Spleen (tissue), 11 donors: ENCODE data around the gene ZNF331. TPM values are rescaled to one million over a fixed set of nuclear protein-coding genes. Genes with fewer than 3 reads are reported as not detected.

ENCODE experiments used
- DNase-seq: peaks from one replicate; pipeline ENCODE4 v3.0.0-alpha.2; 2020
- H3K27ac ChIP-seq, 8 donors: fragments of 200-600 bp; sonication (generic) in 7 of 8; 1 replicate in 4 of 8; 2 replicates in 4 of 8; pipeline versions ENCODE4 v1.5.0 to v1.8.0; 2016 to 2021; ENCODE audit warnings: inconsistent platforms in 4 of 8, mild to moderate bottlenecking in 4 of 8, moderate library complexity in 1 of 8
- H3K27me3 ChIP-seq, 7 donors: fragments of 200-600 bp; sonication (generic) in 6 of 7; replicated peaks in 1 of 7; 1 replicate in 4 of 7; 2 replicates in 3 of 7; pipeline versions ENCODE4 v1.5.0 to v1.8.0; 2016 to 2021; ENCODE audit warnings: inconsistent platforms in 3 of 7, mild to moderate bottlenecking in 1 of 7
- H3K36me3 ChIP-seq, 6 donors: fragments of 200-600 bp; sonication (generic) in 5 of 6; 1 replicate in 4 of 6; 2 replicates in 2 of 6; pipeline versions ENCODE4 v1.5.0 to v1.8.0; 2016 to 2021; ENCODE audit warnings: inconsistent platforms in 2 of 6
- H3K4me1 ChIP-seq, 6 donors: fragments of 200-600 bp; sonication (generic) in 5 of 6; 1 replicate in 3 of 6; 2 replicates in 3 of 6; pipeline versions ENCODE4 v1.5.0 to v1.8.0; 2016 to 2021; ENCODE audit warnings: inconsistent platforms in 3 of 6
- H3K4me3 ChIP-seq, 8 donors: fragments of 200-600 bp; sonication (generic) in 7 of 8; 1 replicate in 4 of 8; 2 replicates in 4 of 8; pipeline versions ENCODE4 v1.5.0 to v1.8.0; 2016 to 2021; ENCODE audit warnings: inconsistent platforms in 4 of 8, mild to moderate bottlenecking in 4 of 8, moderate library complexity in 2 of 8
- H3K9me3 ChIP-seq, 8 donors: fragments of 200-600 bp; sonication (generic) in 7 of 8; 1 replicate in 4 of 8; 2 replicates in 4 of 8; pipeline versions ENCODE4 v1.5.0 to v1.8.0; 2016 to 2021; ENCODE audit warnings: inconsistent platforms in 4 of 8
- POLR2A ChIP-seq, 3 donors: fragments of 450-650 bp; IDR thresholded peaks; one replicate each; pipeline ENCODE4 v1.5.1; 2017; ENCODE audit warnings: antibody characterized with exemption in 3 of 3, mild to moderate bottlenecking in 1 of 3
- POLR2AphosphoS5 ChIP-seq, 3 donors: sonication (generic); formaldehyde crosslinking; IDR thresholded peaks; one replicate each; pipeline ENCODE4 v1.5.1; 2017; ENCODE audit warnings: antibody characterized with exemption in 3 of 3
- WGBS, 5 donors: extraction: QIAGEN DNeasy Blood & Tissue Kit in 3 of 5; methylation state at CpG; one replicate each; pipeline versions ENCODE4 v1.1.5 to v1.1.7; 2013 to 2018; 5-methylcytosine and 5-hydroxymethylcytosine counted together
- intact Hi-C: fragments of 100-400 bp; cut with DNase I; formaldehyde crosslinking; loops from one replicate; pipeline ENCODE4 v1.15.0; 2023; ENCODE audit warnings: low total_unique reads
- polyA plus RNA-seq, 3 donors: library from polyadenylated mRNA; stranded (reverse); fragments of 200-250 nt; gene quantifications; one replicate each; pipeline ENCODE4 v1.2.1, GENCODE V29; 2013
- total RNA-seq, 7 donors: library from RNA; depleted of rRNA in 3 of 7; stranded (reverse); fragments of >200 nt in 3 of 7; fragmentation: NEBNext Ultra II Directional in 4 of 7; extraction: Animal tissue kit (Norgen Biotek cat#: 25700) in 4 of 7; gene quantifications; one replicate each; pipeline versions ENCODE4 v1.1.0 to v1.2.1, GENCODE V29; 2016 to 2021
- TF ChIP-seq, protein P1 (sequence below), 11 experiments: fragments of 200-600 bp in 7 of 11; fragments of 450-650 bp in 4 of 11; sonication (generic) in 4 of 11; IDR thresholded peaks in 8 of 11; conservative IDR thresholded peaks in 3 of 11; 1 replicate in 7 of 11; 2 replicates in 4 of 11; pipeline versions ENCODE4 v1.4.0 to v1.8.0; 2016 to 2021; ENCODE audit warnings: antibody characterized with exemption in 11 of 11, inconsistent platforms in 4 of 11, mild to moderate bottlenecking in 1 of 11
- donor health status: healthy with polysubstance abuse.
- donor health status: DM: no; HTN: no; CAD: no; lungs with moderate emphysema.
- donor health status: DM: no; HTN: no; CAD: no.
- donor health status: Bipolar disorder and iron deficiency.
- donor health status: healthy.
- donor health status: DM: no; HTN: no; CAD: no.
- donor health status: DM: yes; HTN: yes; CAD: no.

The ZNF331 gene
- total and polyA plus RNA-seq, 10 donors: 9.4 to 31.1 (median 23.5) TPM

GRCh38 chr19:53583181-53583580 lies 45.2 kb downstream of the ZNF331 start:
- intact Hi-C loops: no loop called here
- TF ChIP-seq, protein P1, sequence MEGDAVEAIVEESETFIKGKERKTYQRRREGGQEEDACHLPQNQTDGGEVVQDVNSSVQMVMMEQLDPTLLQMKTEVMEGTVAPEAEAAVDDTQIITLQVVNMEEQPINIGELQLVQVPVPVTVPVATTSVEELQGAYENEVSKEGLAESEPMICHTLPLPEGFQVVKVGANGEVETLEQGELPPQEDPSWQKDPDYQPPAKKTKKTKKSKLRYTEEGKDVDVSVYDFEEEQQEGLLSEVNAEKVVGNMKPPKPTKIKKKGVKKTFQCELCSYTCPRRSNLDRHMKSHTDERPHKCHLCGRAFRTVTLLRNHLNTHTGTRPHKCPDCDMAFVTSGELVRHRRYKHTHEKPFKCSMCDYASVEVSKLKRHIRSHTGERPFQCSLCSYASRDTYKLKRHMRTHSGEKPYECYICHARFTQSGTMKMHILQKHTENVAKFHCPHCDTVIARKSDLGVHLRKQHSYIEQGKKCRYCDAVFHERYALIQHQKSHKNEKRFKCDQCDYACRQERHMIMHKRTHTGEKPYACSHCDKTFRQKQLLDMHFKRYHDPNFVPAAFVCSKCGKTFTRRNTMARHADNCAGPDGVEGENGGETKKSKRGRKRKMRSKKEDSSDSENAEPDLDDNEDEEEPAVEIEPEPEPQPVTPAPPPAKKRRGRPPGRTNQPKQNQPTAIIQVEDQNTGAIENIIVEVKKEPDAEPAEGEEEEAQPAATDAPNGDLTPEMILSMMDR (IDR thresholded peaks at IDR 0.05 in 8 of 11, conservative IDR thresholded peaks at IDR 0.05 in 3 of 11): no peak
- no peak for TF ChIP-seq POLR2AphosphoS5 (IDR thresholded peaks at IDR 0.05)
- TF ChIP-seq POLR2A (IDR thresholded peaks at IDR 0.05): no peak
- DNase-seq: no peak
- H3K4me1 ChIP-seq: no peaks in the 10 kb centered on the region
- WGBS, 5 donors: 87 to 97% (median 90%) methylated on average over 3 of the region's 3 CpGs
- H3K27ac ChIP-seq: no peak overlapping the region
- H3K4me3 ChIP-seq: no peak overlapping the region
- peaks cover 0 to 91% (median 87%) of the 10 kb centered on the region in 8 donors for H3K9me3 ChIP-seq
- no peaks in the 10 kb centered on the region for H3K27me3 ChIP-seq
- H3K36me3 ChIP-seq: peaks cover 0 to 25% (median 16%) of the 10 kb centered on the region in 6 donors

- WGBS, 5 donors: 81 to 97% (median 94%) methylated on average over 6 of the region's 6 CpGs
Measured at GRCh38 chr19:53586277-53586691, 48.3 kb downstream of the ZNF331 start.

GRCh38 chr19:53594811-53595509 lies 57.0 kb downstream of the ZNF331 start:
- no peaks in the 10 kb centered on the region for H3K27me3 ChIP-seq
- WGBS, 5 donors: 67 to 80% (median 74%) methylated on average over 10 to 14 of the region's 14 CpGs
- intact Hi-C loops: no loop called here
- no peaks in the 10 kb centered on the region for H3K36me3 ChIP-seq
- H3K4me1 ChIP-seq: no peaks in the 10 kb centered on the region
- DNase-seq: no peak
- TF ChIP-seq POLR2AphosphoS5 (IDR thresholded peaks at IDR 0.05) (no peak), POLR2A (IDR thresholded peaks at IDR 0.05) (no peak)
- TF ChIP-seq, protein P1 (IDR thresholded peaks at IDR 0.05 in 8 of 11, conservative IDR thresholded peaks at IDR 0.05 in 3 of 11): no peak
- peaks cover 0 to 23% (median 0%) of the 10 kb centered on the region in 8 donors for H3K9me3 ChIP-seq
- H3K27ac ChIP-seq: no peak overlapping the region
- H3K4me3 ChIP-seq: no peak overlapping the region

More at GRCh38 chr19:53586277-53586691, 48.3 kb downstream of the ZNF331 start:
- Histone ChIP-seq H3K27me3 (no peaks in the 10 kb centered on the region), H3K27ac (no peak overlapping the region), H3K9me3 (peaks cover 0 to 65% (median 56%) of the 10 kb centered on the region in 8 donors), H3K36me3 (no peaks in the 10 kb centered on the region), H3K4me1 (no peaks in the 10 kb centered on the region), H3K4me3 (no peak overlapping the region)
- intact Hi-C loops: no loop called here
- no peak for TF ChIP-seq POLR2AphosphoS5 (IDR thresholded peaks at IDR 0.05)
- TF ChIP-seq, protein P1 (IDR thresholded peaks at IDR 0.05 in 8 of 11, conservative IDR thresholded peaks at IDR 0.05 in 3 of 11): no peak
- no peak for TF ChIP-seq POLR2A (IDR thresholded peaks at IDR 0.05)
- DNase-seq: no peak

GRCh38 chr19:53595510-53595867 lies 57.5 kb downstream of the ZNF331 start:
- TF ChIP-seq POLR2A (IDR thresholded peaks at IDR 0.05): no peak
- TF ChIP-seq, protein P1 (IDR thresholded peaks at IDR 0.05 in 8 of 11, conservative IDR thresholded peaks at IDR 0.05 in 3 of 11): no peak
- no peak for TF ChIP-seq POLR2AphosphoS5 (IDR thresholded peaks at IDR 0.05)
- intact Hi-C loops: no loop called here
- Histone ChIP-seq H3K27ac (no peak overlapping the region), H3K9me3 (peaks cover 0 to 23% (median 0%) of the 10 kb centered on the region in 8 donors), H3K27me3 (no peaks in the 10 kb centered on the region), H3K4me1 (no peaks in the 10 kb centered on the region), H3K4me3 (no peak overlapping the region), H3K36me3 (no peaks in the 10 kb centered on the region)
- WGBS, 5 donors: 78 to 91% (median 82%) methylated on average over 9 of the region's 9 CpGs
- no peak for DNase-seq
